ENCODE data around the gene PNKP. TPM values are rescaled to one million over a fixed set of nuclear protein-coding genes. Genes with fewer than 3 reads are reported as not detected.

PNKP gene
- total RNA-seq, 2 donors from 2014 or later, result 161 to 163 TPM

DNA sequence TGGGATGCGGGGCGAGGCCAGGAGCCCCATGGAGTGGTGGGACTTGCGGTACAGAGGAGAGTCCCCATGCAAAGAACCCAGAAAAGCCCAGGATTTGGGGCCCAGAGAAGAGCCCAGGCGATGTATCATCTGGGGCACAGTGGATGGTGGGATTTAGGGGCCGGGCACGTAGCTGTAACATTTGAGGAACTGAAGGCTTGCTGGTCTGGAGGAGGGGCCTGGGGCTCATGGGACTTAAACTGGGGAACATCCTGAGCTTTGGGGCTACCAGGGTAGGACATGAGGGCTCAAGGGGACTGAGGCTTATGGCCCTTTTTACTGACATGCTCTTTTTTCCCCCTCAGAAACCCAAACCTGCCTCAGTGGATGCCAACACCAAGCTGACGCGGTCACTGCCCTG, 35.8 kb downstream of the PNKP start:
- no peaks in the 10 kb centered on the region for H3K4me1 Mint-ChIP-seq
- 87 to 92% methylated on average over 3 to 8 of the region's 8 CpGs for WGBS, 2 experiments (ENCODE audit: insufficient coverage in 1 of 2, insufficient read length in 1 of 2)
- no peak overlapping the region for H3K4me3 Mint-ChIP-seq
- no peak for DNase-seq
- peaks cover 37% of the 10 kb centered on the region for H3K36me3 ChIP-seq (ENCODE audit: control insufficient read depth, insufficient read depth, low read length)
- TF ChIP-seq, protein P1, sequence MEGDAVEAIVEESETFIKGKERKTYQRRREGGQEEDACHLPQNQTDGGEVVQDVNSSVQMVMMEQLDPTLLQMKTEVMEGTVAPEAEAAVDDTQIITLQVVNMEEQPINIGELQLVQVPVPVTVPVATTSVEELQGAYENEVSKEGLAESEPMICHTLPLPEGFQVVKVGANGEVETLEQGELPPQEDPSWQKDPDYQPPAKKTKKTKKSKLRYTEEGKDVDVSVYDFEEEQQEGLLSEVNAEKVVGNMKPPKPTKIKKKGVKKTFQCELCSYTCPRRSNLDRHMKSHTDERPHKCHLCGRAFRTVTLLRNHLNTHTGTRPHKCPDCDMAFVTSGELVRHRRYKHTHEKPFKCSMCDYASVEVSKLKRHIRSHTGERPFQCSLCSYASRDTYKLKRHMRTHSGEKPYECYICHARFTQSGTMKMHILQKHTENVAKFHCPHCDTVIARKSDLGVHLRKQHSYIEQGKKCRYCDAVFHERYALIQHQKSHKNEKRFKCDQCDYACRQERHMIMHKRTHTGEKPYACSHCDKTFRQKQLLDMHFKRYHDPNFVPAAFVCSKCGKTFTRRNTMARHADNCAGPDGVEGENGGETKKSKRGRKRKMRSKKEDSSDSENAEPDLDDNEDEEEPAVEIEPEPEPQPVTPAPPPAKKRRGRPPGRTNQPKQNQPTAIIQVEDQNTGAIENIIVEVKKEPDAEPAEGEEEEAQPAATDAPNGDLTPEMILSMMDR (conservative IDR thresholded peaks at IDR 0.05), result no peak
- no peak overlapping the region for H3K4me3 ChIP-seq (ENCODE audit: low read length)
- H3K27ac Mint-ChIP-seq, result no peak overlapping the region
- no peaks in the 10 kb centered on the region for H3K9me3 Mint-ChIP-seq
- no peak overlapping the region for H3K9ac ChIP-seq (ENCODE audit: extremely low read depth, low read length, poor library complexity, severe bottlenecking)
- H3K27me3 ChIP-seq (ENCODE audit: control insufficient read depth, insufficient read depth, low read length, poor library complexity, severe bottlenecking), result no peaks in the 10 kb centered on the region
- peaks cover 33% of the 10 kb centered on the region for H3K36me3 Mint-ChIP-seq (ENCODE audit: low read depth)
- no peaks in the 10 kb centered on the region for H3K9me3 ChIP-seq (ENCODE audit: control insufficient read depth, low read length)
- H3K27me3 Mint-ChIP-seq (ENCODE audit: insufficient read depth), result no peaks in the 10 kb centered on the region
- H3K4me1 ChIP-seq (ENCODE audit: control insufficient read depth, insufficient read depth, low read length), result no peaks in the 10 kb centered on the region
- no peak overlapping the region for H3K27ac ChIP-seq (ENCODE audit: low read depth, low read length)

- H3K27me3 Mint-ChIP-seq (ENCODE audit: insufficient read depth), result no peaks in the 10 kb centered on the region
- H3K4me3 Mint-ChIP-seq, result no peak overlapping the region
- Histone ChIP-seq H3K36me3 (ENCODE audit: control insufficient read depth, insufficient read depth, low read length) (peaks cover 37% of the 10 kb centered on the region), H3K4me3 (ENCODE audit: low read length) (no peak overlapping the region), H3K27ac (ENCODE audit: low read depth, low read length) (no peak overlapping the region), H3K9ac (ENCODE audit: extremely low read depth, low read length, poor library complexity, severe bottlenecking) (no peak overlapping the region), H3K27me3 (ENCODE audit: control insufficient read depth, insufficient read depth, low read length, poor library complexity, severe bottlenecking) (no peaks in the 10 kb centered on the region), H3K4me1 (ENCODE audit: control insufficient read depth, insufficient read depth, low read length) (no peaks in the 10 kb centered on the region), H3K9me3 (ENCODE audit: control insufficient read depth, low read length) (no peaks in the 10 kb centered on the region)
- H3K9me3 Mint-ChIP-seq, result no peaks in the 10 kb centered on the region
- 93 to 96% methylated on average over 9 to 12 of the region's 12 CpGs for WGBS, 2 experiments (ENCODE audit: insufficient coverage in 1 of 2, insufficient read length in 1 of 2)
- H3K4me1 Mint-ChIP-seq, result no peaks in the 10 kb centered on the region
- H3K36me3 Mint-ChIP-seq (ENCODE audit: low read depth), result peaks cover 35% of the 10 kb centered on the region
- TF ChIP-seq, protein P1 (conservative IDR thresholded peaks at IDR 0.05), result no peak
- DNase-seq, result no peak
- H3K27ac Mint-ChIP-seq, result no peak overlapping the region
These were observed 36.6 kb downstream of the PNKP start for GRCh38 chr19:49830766-49831165.

DNA sequence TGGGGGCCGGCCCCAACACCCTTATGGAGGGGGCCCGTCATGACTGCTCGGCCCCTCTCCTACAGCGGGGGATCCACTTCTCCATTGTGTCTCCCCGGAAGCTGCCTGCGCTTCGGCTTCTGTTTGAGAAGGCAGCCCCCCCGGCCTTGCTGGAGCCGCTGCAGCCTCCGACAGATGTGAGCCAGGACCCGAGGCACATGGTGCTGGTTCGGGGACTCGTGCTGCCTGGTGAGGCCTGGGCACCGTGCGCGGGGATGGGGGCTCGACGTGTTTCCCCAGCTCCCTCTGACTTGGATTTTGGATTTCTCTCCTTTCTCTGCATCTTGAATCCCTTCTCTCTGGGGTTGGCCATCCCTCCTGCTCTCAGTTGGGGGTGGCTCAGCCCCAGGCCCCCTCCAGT, 37.7 kb downstream of the PNKP start:
- H3K4me1 Mint-ChIP-seq, result no peaks in the 10 kb centered on the region
- no peaks in the 10 kb centered on the region for H3K9me3 ChIP-seq (ENCODE audit: control insufficient read depth, low read length)
- no peak overlapping the region for H3K27ac ChIP-seq (ENCODE audit: low read depth, low read length)
- no peaks in the 10 kb centered on the region for H3K27me3 Mint-ChIP-seq (ENCODE audit: insufficient read depth)
- no peak overlapping the region for H3K27ac Mint-ChIP-seq
- peaks cover 32% of the 10 kb centered on the region for H3K36me3 ChIP-seq (ENCODE audit: control insufficient read depth, insufficient read depth, low read length)
- WGBS, 2 experiments (ENCODE audit: insufficient coverage in 1 of 2, insufficient read length in 1 of 2), result 94 to 98% methylated on average over 16 to 18 of the region's 18 CpGs
- no peak overlapping the region for H3K4me3 ChIP-seq (ENCODE audit: low read length)
- DNase-seq, result no peak
- H3K9me3 Mint-ChIP-seq, result no peaks in the 10 kb centered on the region
- peaks cover 31% of the 10 kb centered on the region for H3K36me3 Mint-ChIP-seq (ENCODE audit: low read depth)
- H3K4me1 ChIP-seq (ENCODE audit: control insufficient read depth, insufficient read depth, low read length), result no peaks in the 10 kb centered on the region
- TF ChIP-seq, protein P1 (conservative IDR thresholded peaks at IDR 0.05), result no peak
- no peak overlapping the region for H3K9ac ChIP-seq (ENCODE audit: extremely low read depth, low read length, poor library complexity, severe bottlenecking)
- no peak overlapping the region for H3K4me3 Mint-ChIP-seq
- no peaks in the 10 kb centered on the region for H3K27me3 ChIP-seq (ENCODE audit: control insufficient read depth, insufficient read depth, low read length, poor library complexity, severe bottlenecking)

All from endodermal cell (in vitro differentiated cells).